ENCODE data around the gene DMWD.
"Not testable (repeated sequence)": the region's sequence is repeated elsewhere in the genome, so short reads cannot be mapped to it uniquely, and the experiment has no call there.

The DMWD gene

DNA sequence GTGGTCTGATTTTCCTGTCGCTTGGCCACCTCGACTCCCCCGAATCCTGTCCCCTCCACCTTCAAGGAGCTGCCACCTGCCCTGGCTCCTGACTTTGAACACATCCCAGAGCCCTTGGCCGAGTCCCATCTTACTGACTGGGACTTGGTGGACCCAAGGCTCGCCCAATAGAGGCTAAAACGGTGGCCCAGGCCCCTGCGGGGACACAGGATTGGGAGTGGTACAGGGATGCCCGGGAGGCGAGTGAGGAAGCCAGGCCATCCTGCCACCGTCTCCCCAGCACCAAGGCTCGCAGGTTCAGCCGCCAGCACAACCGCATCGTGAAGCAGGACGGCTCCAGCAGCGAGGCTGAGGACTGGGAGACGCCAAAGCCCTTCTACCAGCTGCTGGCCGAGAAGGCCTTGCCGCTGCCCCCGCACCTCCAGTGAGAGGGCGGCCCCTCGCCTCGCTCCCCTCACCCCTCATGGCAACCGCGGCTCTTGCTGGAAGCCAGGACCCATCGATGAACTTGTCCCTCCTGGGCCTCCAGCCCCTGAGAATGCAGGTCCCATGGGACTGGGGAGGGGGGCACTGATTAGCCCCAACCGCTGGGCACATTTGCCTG is 28.9 kb downstream of the DMWD start:
- H3K27ac Mint-ChIP-seq, result no peak overlapping the region
- H3K27me3 Mint-ChIP-seq, result peaks cover 2% of the 10 kb centered on the region
- no peak overlapping the region for H3K4me3 Mint-ChIP-seq
- H3K36me3 Mint-ChIP-seq, result no peaks in the 10 kb centered on the region
- H3K4me1 Mint-ChIP-seq (ENCODE audit: low read depth), result peaks cover 1% of the 10 kb centered on the region
- H3K9me3 Mint-ChIP-seq (ENCODE audit: low read depth), result no peaks in the 10 kb centered on the region

DNA sequence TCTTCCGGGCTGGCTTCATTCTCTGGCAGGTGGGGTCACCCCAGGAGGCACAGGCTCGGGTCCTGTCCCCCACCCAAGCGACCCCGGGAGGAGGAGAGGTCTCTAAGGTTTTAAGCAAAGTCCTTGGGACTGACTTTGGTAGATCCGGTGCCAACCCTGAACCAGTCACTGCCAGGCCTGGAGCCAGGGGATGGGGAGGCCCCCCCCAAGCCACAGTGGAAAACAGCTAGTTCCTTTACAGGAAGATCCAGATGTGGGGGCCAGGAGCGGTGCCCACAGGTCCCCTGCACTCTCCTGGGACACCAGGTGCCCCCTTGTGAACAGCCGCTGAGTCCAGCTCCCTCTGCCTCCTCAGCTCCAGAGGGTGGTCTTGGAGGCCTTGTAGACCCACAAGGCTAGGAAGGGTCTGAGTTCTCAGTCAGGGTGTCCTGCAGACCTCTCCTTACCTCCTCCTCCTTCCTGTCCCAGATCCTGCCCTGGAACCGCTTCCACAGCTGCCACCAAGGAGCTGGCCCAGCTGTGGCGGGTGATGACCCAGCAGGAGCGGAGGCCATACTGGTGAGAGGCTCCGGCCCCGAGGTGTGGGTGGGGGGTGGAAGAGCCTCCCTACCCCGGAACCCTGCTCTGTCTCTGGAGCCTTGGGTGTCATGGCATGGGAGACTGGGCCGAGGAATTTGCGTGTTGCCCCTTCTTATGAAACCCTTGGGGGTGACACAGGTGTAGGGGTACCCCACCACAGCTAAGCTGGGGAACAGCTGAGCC is 29.6 kb downstream of the DMWD start:
- H3K27me3 Mint-ChIP-seq, result peaks cover 2% of the 10 kb centered on the region
- H3K36me3 Mint-ChIP-seq, result no peaks in the 10 kb centered on the region
- no peak overlapping the region for H3K4me3 Mint-ChIP-seq
- peaks cover under 1% of the 10 kb centered on the region for H3K4me1 Mint-ChIP-seq (ENCODE audit: low read depth)
- H3K9me3 Mint-ChIP-seq (ENCODE audit: low read depth), result no peaks in the 10 kb centered on the region
- H3K27ac Mint-ChIP-seq, result no peak overlapping the region

DNA sequence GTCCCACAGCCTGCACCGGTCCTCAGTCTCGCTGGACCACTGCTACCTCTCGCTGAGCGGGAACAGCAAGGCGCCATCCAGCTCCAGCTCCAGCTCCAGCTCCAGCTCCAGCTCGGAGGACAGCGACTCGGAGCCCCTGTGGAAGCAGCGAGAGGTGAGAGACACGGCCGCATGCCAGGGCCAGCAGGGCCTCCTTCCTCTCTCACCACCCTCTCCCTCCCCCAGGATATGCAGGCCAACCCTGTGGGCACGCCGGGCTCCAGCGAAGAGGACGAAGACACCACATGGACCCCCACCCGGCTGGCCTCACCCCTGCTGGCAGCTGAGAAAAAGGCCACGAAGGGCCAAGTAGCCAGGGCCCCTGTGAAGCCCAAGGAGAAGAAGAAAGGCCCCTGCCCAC is 30.9 kb downstream of the DMWD start:
- H3K36me3 Mint-ChIP-seq, result no peaks in the 10 kb centered on the region
- H3K4me1 Mint-ChIP-seq (ENCODE audit: low read depth), result no peaks in the 10 kb centered on the region
- H3K27ac Mint-ChIP-seq, result no peak overlapping the region
- no peaks in the 10 kb centered on the region for H3K9me3 Mint-ChIP-seq (ENCODE audit: low read depth)
- H3K4me3 Mint-ChIP-seq, result no peak overlapping the region
- H3K27me3 Mint-ChIP-seq, result peaks cover 2% of the 10 kb centered on the region

DNA sequence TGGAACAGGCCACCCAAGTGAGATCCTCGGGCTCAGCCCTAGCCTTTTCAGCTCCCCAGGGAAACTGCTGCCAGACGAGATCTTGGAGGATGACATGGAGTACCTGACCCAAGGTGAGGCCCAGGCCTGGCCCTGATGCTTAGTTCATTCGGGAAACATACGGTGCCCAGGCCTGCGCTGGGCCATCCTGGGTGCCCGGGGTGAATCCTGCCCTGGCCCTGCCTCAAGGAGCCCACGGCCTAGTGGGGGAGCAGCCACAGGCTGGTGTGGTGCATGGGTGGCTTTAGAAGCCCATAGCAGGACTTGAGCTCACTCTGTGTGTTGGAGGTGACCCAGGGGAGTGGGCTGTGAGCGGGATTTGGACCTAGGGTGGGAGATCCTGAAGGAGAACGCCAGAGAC is 33.7 kb downstream of the DMWD start:
- Mint-ChIP-seq H3K27me3 (no peaks in the 10 kb centered on the region), H3K9me3 (ENCODE audit: low read depth) (no peaks in the 10 kb centered on the region)

DNA sequence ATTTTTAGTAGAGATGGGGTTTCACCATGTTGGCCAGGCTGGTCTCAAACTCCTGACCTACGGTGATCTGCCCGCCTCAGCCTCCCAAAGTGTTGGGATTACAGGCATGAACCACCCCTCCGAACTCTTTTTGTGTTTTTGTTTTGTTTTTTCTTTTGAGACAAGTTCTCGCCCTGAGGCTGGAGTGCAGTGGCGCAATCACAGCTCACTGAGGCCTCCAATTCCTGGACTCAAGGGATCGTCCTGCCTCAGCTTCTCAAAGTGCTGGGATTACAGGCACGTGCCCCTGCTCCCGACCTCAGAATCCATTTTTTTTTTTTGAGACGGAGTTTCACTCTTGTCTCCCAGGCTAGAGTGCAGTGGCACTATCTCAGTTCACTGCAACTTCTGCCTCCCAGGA is 35.0 kb downstream of the DMWD start:
- H3K4me3 Mint-ChIP-seq, result no peak overlapping the region
- H3K9me3 Mint-ChIP-seq (ENCODE audit: low read depth), result no peaks in the 10 kb centered on the region
- H3K27me3 Mint-ChIP-seq, result no peaks in the 10 kb centered on the region
- H3K36me3 Mint-ChIP-seq, result no peaks in the 10 kb centered on the region
- no peak overlapping the region for H3K27ac Mint-ChIP-seq
- H3K4me1 Mint-ChIP-seq (ENCODE audit: low read depth), result no peaks in the 10 kb centered on the region

More for the DNA sequence above, 33.7 kb downstream of the DMWD start:
- Mint-ChIP-seq H3K36me3 (no peaks in the 10 kb centered on the region), H3K27ac (no peak overlapping the region), H3K4me3 (no peak overlapping the region), H3K4me1 (ENCODE audit: low read depth) (no peaks in the 10 kb centered on the region)

DNA sequence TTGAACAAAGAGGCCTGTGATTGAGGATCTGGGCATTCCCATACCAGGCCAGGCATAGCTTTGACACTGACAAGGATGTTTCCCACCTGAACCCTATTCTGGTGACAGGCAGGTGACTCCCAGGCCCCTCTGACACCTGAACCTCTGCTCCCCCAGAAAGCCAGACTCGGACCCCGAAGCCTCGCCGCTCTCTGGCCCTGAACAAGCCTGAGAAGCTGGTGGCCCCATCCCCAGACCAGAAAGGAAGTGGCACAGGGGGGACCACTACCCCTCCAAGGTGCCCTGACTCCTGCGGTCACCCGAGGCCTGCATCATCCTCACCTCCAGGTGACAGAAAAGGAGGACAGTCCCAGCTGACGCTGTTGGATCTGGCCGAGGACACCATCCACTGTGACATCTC is 38.3 kb downstream of the DMWD start:
- H3K27ac Mint-ChIP-seq, result no peak overlapping the region

DNA sequence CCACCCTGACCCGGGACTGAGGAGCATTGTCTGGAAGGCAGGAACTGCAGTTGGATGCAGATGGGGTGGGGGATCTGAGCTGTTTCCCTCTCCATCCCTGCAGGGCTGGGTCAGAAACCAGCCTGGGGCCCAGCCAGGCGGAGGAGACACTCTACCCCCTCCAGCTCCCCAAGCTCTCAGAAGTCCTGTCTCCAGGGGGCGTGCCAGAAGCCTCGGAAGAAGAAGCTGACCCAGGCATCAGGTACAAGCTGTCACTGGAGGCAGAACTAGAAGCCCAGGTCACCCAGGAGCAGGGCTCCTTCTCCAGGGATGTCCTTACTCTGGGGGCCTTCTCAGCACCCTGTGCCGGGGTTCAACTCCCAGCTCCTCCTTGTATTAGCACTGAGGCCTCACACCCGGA is 39.1 kb downstream of the DMWD start:
- no peaks in the 10 kb centered on the region for H3K9me3 Mint-ChIP-seq (ENCODE audit: low read depth)
- no peaks in the 10 kb centered on the region for H3K4me1 Mint-ChIP-seq (ENCODE audit: low read depth)
- no peak overlapping the region for H3K4me3 Mint-ChIP-seq
- no peaks in the 10 kb centered on the region for H3K36me3 Mint-ChIP-seq
- no peaks in the 10 kb centered on the region for H3K27me3 Mint-ChIP-seq
- H3K27ac Mint-ChIP-seq, result no peak overlapping the region

More for the DNA sequence above, 38.3 kb downstream of the DMWD start:
- H3K9me3 Mint-ChIP-seq (ENCODE audit: low read depth), result no peaks in the 10 kb centered on the region
- no peaks in the 10 kb centered on the region for H3K27me3 Mint-ChIP-seq
- H3K36me3 Mint-ChIP-seq, result no peaks in the 10 kb centered on the region
- no peak overlapping the region for H3K4me3 Mint-ChIP-seq
- no peaks in the 10 kb centered on the region for H3K4me1 Mint-ChIP-seq (ENCODE audit: low read depth)

DNA sequence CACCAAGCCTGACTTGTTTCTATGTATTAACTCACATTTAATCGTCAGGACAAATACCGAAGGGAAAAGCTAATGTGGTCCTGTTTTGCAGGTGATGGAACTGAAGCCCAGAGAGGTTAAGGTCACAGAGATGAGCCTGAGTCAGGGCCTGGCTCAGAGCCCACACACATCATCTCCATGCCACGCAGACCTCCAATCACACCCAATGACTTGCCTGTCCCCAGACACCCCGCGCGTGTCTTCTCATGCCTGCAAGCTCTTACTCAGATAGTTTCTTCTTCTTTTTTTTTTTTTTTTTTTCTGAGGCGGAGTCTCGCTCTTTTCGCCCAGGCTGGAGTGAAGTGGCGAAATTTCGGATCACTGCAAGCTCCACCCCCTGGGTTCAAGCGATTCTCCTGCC is 40.0 kb downstream of the DMWD start:
- Mint-ChIP-seq H3K4me1 (ENCODE audit: low read depth) (no peaks in the 10 kb centered on the region), H3K27me3 (no peaks in the 10 kb centered on the region), H3K4me3 (no peak overlapping the region), H3K27ac (no peak overlapping the region), H3K9me3 (ENCODE audit: low read depth) (no peaks in the 10 kb centered on the region), H3K36me3 (no peaks in the 10 kb centered on the region)

DNA sequence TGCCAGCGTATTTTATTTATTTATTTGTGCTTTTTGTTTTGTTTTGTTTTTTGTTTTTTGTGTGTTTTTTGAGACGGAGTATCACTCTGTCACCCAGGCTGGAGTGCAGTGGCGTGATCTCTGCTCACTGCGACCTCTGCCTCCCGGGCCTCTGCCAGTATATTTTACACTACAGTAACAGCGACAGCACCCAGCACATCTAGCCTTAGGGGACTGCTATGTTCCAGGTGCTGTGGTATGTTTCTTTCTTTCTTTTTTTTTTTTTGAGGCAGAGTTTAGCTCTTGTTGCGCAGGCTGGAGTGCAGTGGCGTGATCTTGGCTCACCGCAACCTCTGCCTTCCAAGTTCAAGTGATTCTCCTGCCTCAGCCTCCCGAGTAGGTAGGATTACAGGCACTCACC is 41.2 kb downstream of the DMWD start:
- not testable (repeated sequence) for H3K36me3 Mint-ChIP-seq; H3K9me3 Mint-ChIP-seq (ENCODE audit: low read depth); H3K4me3 Mint-ChIP-seq; H3K27me3 Mint-ChIP-seq; H3K4me1 Mint-ChIP-seq (ENCODE audit: low read depth); H3K27ac Mint-ChIP-seq

DNA sequence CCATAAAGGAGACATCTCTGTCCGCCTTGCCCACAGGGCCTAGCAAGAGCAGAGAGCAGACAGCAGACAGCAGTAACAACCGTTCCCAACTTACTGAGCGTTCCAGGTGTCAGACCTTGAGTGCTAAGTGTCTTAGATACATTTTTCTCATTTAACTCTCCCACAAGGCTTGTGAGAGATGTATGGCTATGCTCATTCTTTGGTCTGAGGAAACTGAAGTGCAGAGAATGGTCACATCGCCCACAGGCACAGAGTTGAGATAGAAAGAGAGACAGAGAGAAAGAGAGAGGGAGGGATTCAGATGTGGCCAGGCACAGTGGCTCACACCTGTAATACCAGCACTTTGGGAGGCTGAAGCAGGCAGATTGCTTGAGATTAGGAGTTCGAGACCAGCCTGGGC is 45.1 kb downstream of the DMWD start:
- Mint-ChIP-seq H3K36me3 (no peaks in the 10 kb centered on the region), H3K4me1 (ENCODE audit: low read depth) (no peaks in the 10 kb centered on the region), H3K27me3 (peaks cover 1% of the 10 kb centered on the region), H3K4me3 (no peak overlapping the region), H3K9me3 (ENCODE audit: low read depth) (no peaks in the 10 kb centered on the region), H3K27ac (no peak overlapping the region)

DNA sequence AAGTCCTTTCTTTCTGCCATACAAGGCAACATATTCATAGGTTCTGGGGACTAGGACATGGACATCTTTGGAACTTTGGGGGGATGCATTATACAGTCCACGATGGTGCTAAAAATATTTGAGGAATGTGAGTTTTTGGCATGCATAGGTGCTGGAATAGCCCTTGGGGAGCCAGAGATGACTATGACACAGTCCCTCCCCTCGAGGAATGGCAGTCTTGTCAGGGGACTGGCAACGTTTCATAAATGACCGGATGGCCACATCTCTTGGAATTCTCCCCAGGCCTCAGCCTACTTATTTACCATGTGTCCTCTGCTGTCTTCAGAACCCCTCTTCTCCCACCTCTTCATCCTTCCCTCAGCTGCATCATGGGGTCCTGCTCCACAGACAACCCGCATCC is 45.8 kb downstream of the DMWD start:
- no peak overlapping the region for H3K27ac Mint-ChIP-seq
- peaks cover 1% of the 10 kb centered on the region for H3K27me3 Mint-ChIP-seq
- H3K9me3 Mint-ChIP-seq (ENCODE audit: low read depth), result no peaks in the 10 kb centered on the region
- H3K36me3 Mint-ChIP-seq, result no peaks in the 10 kb centered on the region
- H3K4me1 Mint-ChIP-seq (ENCODE audit: low read depth), result no peaks in the 10 kb centered on the region
- no peak overlapping the region for H3K4me3 Mint-ChIP-seq

DNA sequence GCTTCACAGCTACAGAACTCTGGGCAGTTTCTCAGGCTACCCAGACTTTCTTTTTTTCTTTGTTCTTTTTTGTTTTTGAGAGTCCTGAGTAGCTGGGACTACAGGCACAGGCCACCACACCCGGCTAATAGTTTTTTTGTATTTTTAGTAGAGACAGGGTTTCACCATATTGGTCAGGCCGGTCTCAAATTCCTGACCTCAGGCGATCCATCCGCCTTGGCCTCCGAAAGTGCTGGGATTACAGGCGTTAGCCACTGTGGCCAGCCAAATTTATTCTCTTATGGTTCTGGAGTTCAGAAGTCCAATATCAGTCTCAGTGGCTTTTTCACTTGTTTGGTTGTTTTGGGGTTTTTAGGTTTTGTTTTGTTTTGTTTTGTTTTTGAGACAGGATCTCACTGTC is 47.0 kb downstream of the DMWD start:
- Mint-ChIP-seq H3K9me3 (ENCODE audit: low read depth) (no peaks in the 10 kb centered on the region), H3K27ac (no peak overlapping the region), H3K4me1 (ENCODE audit: low read depth) (no peaks in the 10 kb centered on the region), H3K36me3 (no peaks in the 10 kb centered on the region), H3K4me3 (no peak overlapping the region), H3K27me3 (peaks cover 1% of the 10 kb centered on the region)

DNA sequence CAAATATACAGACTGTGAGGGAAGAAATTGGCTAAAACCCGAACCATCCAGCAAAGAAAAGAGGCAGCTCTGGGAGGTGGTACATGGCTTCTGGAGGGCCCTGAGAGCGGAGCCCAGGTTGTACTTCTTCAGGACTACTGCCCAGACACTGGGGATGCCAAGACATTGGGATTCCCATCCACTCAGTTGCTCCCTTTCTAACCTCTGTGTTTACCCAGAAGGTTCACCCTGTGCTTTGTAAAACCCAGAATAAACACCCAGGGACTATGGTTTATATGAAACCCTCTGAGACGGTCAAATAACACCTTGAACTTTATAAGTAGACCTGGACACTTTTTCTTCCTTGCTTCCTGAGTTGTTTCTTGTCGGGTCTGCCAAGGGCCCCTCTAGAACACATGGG is 49.7 kb downstream of the DMWD start:
- H3K36me3 Mint-ChIP-seq, result no peaks in the 10 kb centered on the region
- no peaks in the 10 kb centered on the region for H3K9me3 Mint-ChIP-seq (ENCODE audit: low read depth)
- H3K27ac Mint-ChIP-seq, result no peak overlapping the region
- no peak overlapping the region for H3K4me3 Mint-ChIP-seq
- H3K27me3 Mint-ChIP-seq, result peaks cover 3% of the 10 kb centered on the region
- H3K4me1 Mint-ChIP-seq (ENCODE audit: low read depth), result no peaks in the 10 kb centered on the region

DNA sequence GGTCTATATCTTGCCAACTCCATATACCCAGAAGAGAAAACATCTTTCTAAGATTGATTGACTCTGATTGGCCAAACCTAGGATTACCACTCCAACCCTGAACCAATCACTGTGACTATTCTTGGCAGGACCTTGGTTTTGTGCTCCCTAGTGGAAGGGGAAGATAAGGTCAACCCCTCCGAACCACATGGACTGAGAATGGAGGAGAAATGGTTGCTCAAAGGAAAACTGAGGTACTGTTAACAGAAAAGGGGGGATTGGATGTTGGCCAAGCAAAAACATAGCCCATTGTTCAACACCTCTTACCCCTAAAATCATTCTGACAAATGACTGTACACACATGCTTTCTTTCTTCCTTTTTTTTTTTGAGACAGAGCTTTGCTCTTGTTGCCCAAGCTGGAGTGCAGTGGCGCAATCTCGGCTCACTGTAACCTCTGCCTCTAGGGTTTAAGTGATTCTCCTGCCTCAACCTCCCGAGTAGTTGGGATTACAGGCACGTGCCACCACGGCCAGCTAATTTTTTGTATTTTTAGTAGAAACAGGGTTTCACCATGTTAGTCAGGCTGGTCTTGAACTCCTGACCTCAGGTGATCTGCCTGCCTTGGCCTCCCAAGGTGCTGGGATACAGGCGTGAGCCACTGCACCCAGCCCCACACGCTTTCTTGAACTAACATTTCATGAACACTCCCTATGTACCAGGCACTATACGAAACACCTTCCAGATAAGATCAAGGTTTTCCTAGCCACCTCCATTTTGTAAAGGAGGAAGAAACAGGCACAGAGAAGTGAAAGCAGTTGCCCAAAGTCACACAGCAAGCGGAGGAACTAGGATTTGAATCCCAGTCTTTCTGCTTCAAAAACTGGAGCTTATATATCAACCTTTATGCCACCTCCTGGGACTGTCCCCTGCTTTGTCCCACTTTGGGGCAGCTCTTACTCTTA is 52.9 kb downstream of the DMWD start:
- H3K4me3 Mint-ChIP-seq, result no peak overlapping the region
- no peaks in the 10 kb centered on the region for H3K36me3 Mint-ChIP-seq
- H3K4me1 Mint-ChIP-seq (ENCODE audit: low read depth), result no peaks in the 10 kb centered on the region
- H3K27me3 Mint-ChIP-seq, result peaks cover 2% of the 10 kb centered on the region
- H3K9me3 Mint-ChIP-seq (ENCODE audit: low read depth), result no peaks in the 10 kb centered on the region
- no peak overlapping the region for H3K27ac Mint-ChIP-seq

DNA sequence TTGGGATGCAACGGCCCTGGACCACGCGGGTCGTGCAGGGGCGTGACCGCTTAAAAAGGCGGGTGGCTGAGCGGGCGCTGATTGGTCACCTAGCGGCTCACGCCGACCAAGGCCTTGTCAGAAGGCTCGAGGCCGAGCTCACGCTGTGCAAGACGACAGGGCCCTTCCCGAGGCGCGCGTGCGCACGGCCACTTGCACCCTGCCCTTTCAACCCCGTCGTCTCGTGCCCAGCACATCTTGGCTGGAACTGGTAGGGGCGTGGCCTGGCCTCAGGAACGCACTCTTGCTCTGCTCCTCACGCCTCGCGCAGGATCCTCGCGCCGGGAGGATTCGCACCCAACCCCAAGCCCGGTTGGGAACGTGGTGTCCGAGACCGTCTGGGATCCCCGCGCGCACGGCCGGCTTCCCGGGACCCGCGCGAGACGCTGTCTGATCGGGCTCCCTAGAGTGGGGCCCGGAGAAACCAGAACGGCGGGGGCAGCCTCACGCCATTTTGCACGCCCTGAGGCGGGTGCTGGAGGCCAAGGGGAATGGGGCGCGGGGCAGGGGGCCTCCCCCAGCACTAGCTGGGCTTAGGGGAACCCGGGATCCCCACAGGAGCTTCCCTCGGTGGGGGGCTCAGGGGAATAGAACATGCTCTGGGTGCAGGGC is 59.4 kb downstream of the DMWD start, which contains the start of gene MEIOSIN:
TSS of gene MEIOSIN (plus strand) at position 280 of the 651 bp plus-strand sequence. CDS start 1,938 bp downstream, outside the sequence.
- Mint-ChIP-seq H3K27ac (no peak within 1 kb of the TSS), H3K27me3 (no peaks in the 10 kb centered on the region)

More for the DNA sequence above, 59.4 kb downstream of the DMWD start, which contains the start of gene MEIOSIN:
- H3K9me3 Mint-ChIP-seq (ENCODE audit: low read depth), result no peaks in the 10 kb centered on the region
- peaks cover 20% of the 10 kb centered on the region for H3K4me1 Mint-ChIP-seq (ENCODE audit: low read depth)
- no peak within 1 kb of the TSS for H3K4me3 Mint-ChIP-seq
- no peaks in the 10 kb centered on the region for H3K36me3 Mint-ChIP-seq
